HepG2 (cell line): ENCODE results near the gene TEKTIP1. TPM values are rescaled to one million over a fixed set of nuclear protein-coding genes. Genes with fewer than 3 reads are reported as not detected.
A peak's percentile ranks its signal among the peaks of the same experiment; 100 is the strongest.

Experiments used
- AKNA ChIP-seq: sonication (generic); formaldehyde crosslinking; IDR thresholded peaks from 2 replicates; pipeline ENCODE4 v1.4.0; 2020; ENCODE audit warnings: missing genetic modification reagents, borderline replicate concordance
- CREB1 ChIP-seq, 2 experiments: fragments of 450-650 bp in 1 of 2; IDR thresholded peaks; 2 replicates each; pipeline ENCODE4 v1.6.1; 2016 to 2017; ENCODE audit warnings: control low read depth in 1 of 2, mild to moderate bottlenecking in 1 of 2, missing compliant biosample characterization in 1 of 2, missing genetic modification characterization in 1 of 2
- KDM5B ChIP-seq: sonication (generic); formaldehyde crosslinking; IDR thresholded peaks from 2 replicates; pipeline ENCODE4 v1.4.0; 2020; ENCODE audit warnings: missing genetic modification reagents, mild to moderate bottlenecking, borderline replicate concordance
- KLF16 ChIP-seq, 2 experiments: sonication (generic) in 1 of 2; formaldehyde crosslinking in 1 of 2; IDR thresholded peaks; 2 replicates each; pipeline versions ENCODE4 v1.6.1 to v1.8.0; 2016 to 2023; ENCODE audit warnings: missing genetic modification reagents in 2 of 2, missing compliant biosample characterization in 1 of 2
- MTA3 ChIP-seq: sonication (generic); formaldehyde crosslinking; IDR thresholded peaks from 2 replicates; pipeline ENCODE4 v1.4.0; 2020; ENCODE audit warnings: missing genetic modification reagents
- PPARG ChIP-seq: conservative IDR thresholded peaks from 2 replicates; pipeline ENCODE4 v1.6.1; 2016; ENCODE audit warnings: missing biosample characterization, missing genetic modification reagents
- RCOR2 ChIP-seq: IDR thresholded peaks from 2 replicates; pipeline ENCODE4 v1.6.1; 2016; ENCODE audit warnings: missing biosample characterization, missing genetic modification reagents
- REXO4 ChIP-seq: sonication (generic); formaldehyde crosslinking; IDR thresholded peaks from 2 replicates; pipeline ENCODE4 v1.8.0; 2022; ENCODE audit warnings: missing genetic modification reagents, mild to moderate bottlenecking, borderline replicate concordance
- SP5 ChIP-seq: IDR thresholded peaks from 2 replicates; pipeline ENCODE4 v1.6.1; 2016; ENCODE audit warnings: low read depth, borderline replicate concordance
- ZFP91 ChIP-seq: sonication (generic); formaldehyde crosslinking; IDR thresholded peaks from 2 replicates; pipeline ENCODE4 v1.9.0; 2022; ENCODE audit warnings: missing genetic modification reagents, mild to moderate bottlenecking, borderline replicate concordance
- ZMYM3 ChIP-seq: sonication (generic); formaldehyde crosslinking; IDR thresholded peaks from 2 replicates; pipeline ENCODE4 v1.5.1; 2020; ENCODE audit warnings: mild to moderate bottlenecking, missing genetic modification reagents
- ZNF343 ChIP-seq: sonication (generic); formaldehyde crosslinking; IDR thresholded peaks from 2 replicates; pipeline ENCODE4 v1.4.0; 2020; ENCODE audit warnings: mild to moderate bottlenecking, missing genetic modification reagents
- ZNF362 ChIP-seq: sonication (generic); formaldehyde crosslinking; IDR thresholded peaks from 2 replicates; pipeline ENCODE4 v1.4.0; 2020; ENCODE audit warnings: missing genetic modification reagents, mild to moderate bottlenecking, borderline replicate concordance
- ZNF552 ChIP-seq: sonication (generic); formaldehyde crosslinking; IDR thresholded peaks from 2 replicates; pipeline ENCODE4 v1.9.0; 2022; ENCODE audit warnings: missing genetic modification reagents, mild to moderate bottlenecking, borderline replicate concordance
- ZNF607 ChIP-seq: sonication (generic); formaldehyde crosslinking; IDR thresholded peaks from 2 replicates; pipeline ENCODE4 v1.5.1; 2020; ENCODE audit warnings: missing genetic modification reagents, mild to moderate bottlenecking, borderline replicate concordance
- ZSCAN31 ChIP-seq: sonication (generic); formaldehyde crosslinking; IDR thresholded peaks from 2 replicates; pipeline ENCODE4 v1.5.0; 2020; ENCODE audit warnings: low read depth, mild to moderate bottlenecking, missing genetic modification reagents
- ZUFSP ChIP-seq: sonication (generic); formaldehyde crosslinking; IDR thresholded peaks from 2 replicates; pipeline ENCODE4 v1.9.0; 2021; ENCODE audit warnings: missing genetic modification reagents, mild to moderate bottlenecking, borderline replicate concordance
- polyA plus RNA-seq, 8 experiments: library from polyadenylated mRNA; depleted of rRNA in 3 of 8; stranded (reverse) in 7 of 8; unstranded in 1 of 8; fragments of >200 nt; fragmentation: Illumina TruSeq in 4 of 8; extraction: Trizol in 4 of 8; gene quantifications; 2 replicates each; pipeline versions ENCODE4 v1.2.1 to v1.2.3, GENCODE V29; 2011 to 2016; ENCODE audit warnings: low read depth in 4 of 8, missing spikeins in 1 of 8, mixed read lengths in 1 of 8; ENCODE audit not compliant: insufficient read depth in 1 of 8
- total RNA-seq, 5 experiments: library from RNA; depleted of rRNA; stranded (reverse); fragments of >200 nt; fragmentation: Illumina TruSeq; extraction: Trizol; gene quantifications; 2 replicates each; pipeline ENCODE4 v1.2.3, GENCODE V29; 2016; ENCODE audit warnings: low read depth in 1 of 5

The TEKTIP1 gene
- total and polyA plus RNA-seq, 2 of the 13 experiments (the other 11 are each of a cell fraction or from before 2014, with no cell fraction given), result not detected

GRCh38 chr19:3557461-3558248, 18.7 kb downstream of the TEKTIP1 start, which contains the start of gene MFSD12 (continued):
- TF ChIP-seq AKNA, result no peak
- TF ChIP-seq MTA3, result no peak
- TF ChIP-seq ZNF552 (CRISPR knock-in tag), result peak; percentile 68; the same call in 1 of the 2 replicates
- TF ChIP-seq ZMYM3 (CRISPR knock-in tag), result peak; percentile 84
- TF ChIP-seq ZNF607 (CRISPR knock-in tag), result peak; percentile 81; the same call in 1 of the 2 replicates
- TF ChIP-seq RCOR2 (CRISPR knock-in tag), result no peak
- TF ChIP-seq KDM5B (CRISPR knock-in tag), result peak; percentile 49; the same call in 1 of the 2 replicates
- TF ChIP-seq PPARG (CRISPR knock-in tag), result 0 out of 2 replicates have a peak, but pooled peaks have one; percentile 10
- TF ChIP-seq KLF16 (CRISPR knock-in tag; IDR thresholded peaks at IDR 0.05), result peak in 1 of 2 experiments; percentile 61; a peak in 1 of 4 replicates
- TF ChIP-seq ZSCAN31 (CRISPR knock-in tag), result no peak
- TF ChIP-seq ZNF343 (CRISPR knock-in tag), result 0 out of 2 replicates have a peak, but pooled peaks have one; percentile 39
- peak; percentile 98 for TF ChIP-seq ZFP91 (CRISPR knock-in tag)
- TF ChIP-seq REXO4, result no peak
- TF ChIP-seq SP5, result peak; percentile 83
- no peak for TF ChIP-seq CREB1 (IDR thresholded peaks at IDR 0.05)
- no peak for TF ChIP-seq CREB1 (CRISPR knock-in tag; IDR thresholded peaks at IDR 0.05)
- TF ChIP-seq ZNF362 (CRISPR knock-in tag), result no peak
- no peak for TF ChIP-seq ZUFSP
